Measurements from ENCODE around the gene SMG6.

DNA sequence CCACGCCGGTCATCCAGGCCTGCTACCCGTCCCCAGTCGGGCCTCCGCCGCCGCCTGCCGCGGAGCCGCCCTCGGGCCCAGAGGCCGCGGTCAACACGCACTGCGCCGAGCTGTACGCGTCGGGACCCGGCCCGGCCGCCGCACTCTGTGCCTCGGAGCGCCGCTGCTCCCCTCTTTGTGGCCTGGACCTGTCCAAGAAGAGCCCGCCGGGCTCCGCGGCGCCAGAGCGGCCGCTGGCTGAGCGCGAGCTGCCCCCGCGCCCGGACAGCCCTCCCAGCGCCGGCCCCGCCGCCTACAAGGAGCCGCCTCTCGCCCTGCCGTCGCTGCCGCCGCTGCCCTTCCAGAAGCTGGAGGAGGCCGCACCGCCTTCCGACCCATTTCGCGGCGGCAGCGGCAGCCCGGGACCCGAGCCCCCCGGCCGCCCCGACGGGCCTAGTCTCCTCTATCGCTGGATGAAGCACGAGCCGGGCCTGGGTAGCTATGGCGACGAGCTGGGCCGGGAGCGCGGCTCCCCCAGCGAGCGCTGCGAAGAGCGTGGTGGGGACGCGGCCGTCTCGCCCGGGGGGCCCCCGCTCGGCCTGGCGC, 246.3 kb downstream of the SMG6 start:
- TF ChIP-seq, protein P1, sequence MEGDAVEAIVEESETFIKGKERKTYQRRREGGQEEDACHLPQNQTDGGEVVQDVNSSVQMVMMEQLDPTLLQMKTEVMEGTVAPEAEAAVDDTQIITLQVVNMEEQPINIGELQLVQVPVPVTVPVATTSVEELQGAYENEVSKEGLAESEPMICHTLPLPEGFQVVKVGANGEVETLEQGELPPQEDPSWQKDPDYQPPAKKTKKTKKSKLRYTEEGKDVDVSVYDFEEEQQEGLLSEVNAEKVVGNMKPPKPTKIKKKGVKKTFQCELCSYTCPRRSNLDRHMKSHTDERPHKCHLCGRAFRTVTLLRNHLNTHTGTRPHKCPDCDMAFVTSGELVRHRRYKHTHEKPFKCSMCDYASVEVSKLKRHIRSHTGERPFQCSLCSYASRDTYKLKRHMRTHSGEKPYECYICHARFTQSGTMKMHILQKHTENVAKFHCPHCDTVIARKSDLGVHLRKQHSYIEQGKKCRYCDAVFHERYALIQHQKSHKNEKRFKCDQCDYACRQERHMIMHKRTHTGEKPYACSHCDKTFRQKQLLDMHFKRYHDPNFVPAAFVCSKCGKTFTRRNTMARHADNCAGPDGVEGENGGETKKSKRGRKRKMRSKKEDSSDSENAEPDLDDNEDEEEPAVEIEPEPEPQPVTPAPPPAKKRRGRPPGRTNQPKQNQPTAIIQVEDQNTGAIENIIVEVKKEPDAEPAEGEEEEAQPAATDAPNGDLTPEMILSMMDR (IDR thresholded peaks at IDR 0.05) = no peak
- no peak for TF ChIP-seq POLR2A (IDR thresholded peaks at IDR 0.05)

All from esophagus squamous epithelium (tissue), 4 donors.